Neural crest cell (in vitro differentiated cells): Measurements from ENCODE around the gene CLEC2L. TPM values are rescaled to one million over a fixed set of nuclear protein-coding genes. Genes with fewer than 3 reads are reported as not detected.
"Not testable (repeated sequence)": the region's sequence is repeated elsewhere in the genome, so short reads cannot be mapped to it uniquely, and the experiment has no call there.

Experiments used
- DNase-seq: peaks from one replicate; pipeline ENCODE4 v3.0.0; 2021; ENCODE audit warnings: low read depth, mixed read lengths, low spot score
- H3K27ac Mint-ChIP-seq: one replicate; pipeline ENCODE4 v1.8.0; 2021; ENCODE audit warnings: mild to moderate bottlenecking, mixed read lengths; ENCODE audit not compliant: unreplicated experiment
- H3K27me3 Mint-ChIP-seq: 2 replicates; pipeline ENCODE4 v1.8.0; 2021; ENCODE audit warnings: low read depth, mild to moderate bottlenecking, mixed read lengths
- H3K36me3 Mint-ChIP-seq: 2 replicates; pipeline ENCODE4 v1.8.0; 2021; ENCODE audit warnings: low read depth, mild to moderate bottlenecking, mixed read lengths
- H3K4me1 Mint-ChIP-seq: 2 replicates; pipeline ENCODE4 v1.8.0; 2021; ENCODE audit warnings: mixed read lengths
- H3K4me3 Mint-ChIP-seq: one replicate; pipeline ENCODE4 v1.8.0; 2021; ENCODE audit warnings: mild to moderate bottlenecking, mixed read lengths
- H3K9me3 Mint-ChIP-seq: 2 replicates; pipeline ENCODE4 v1.8.0; 2021; ENCODE audit warnings: mixed read lengths
- CTCF ChIP-seq: fragments of 200-600 bp; sonication (generic); conservative IDR thresholded peaks from 2 replicates; pipeline ENCODE4 v1.5.0; 2021; ENCODE audit warnings: antibody characterized with exemption, mild to moderate bottlenecking
- total RNA-seq: library from RNA; stranded (reverse); gene quantifications from 2 replicates; pipeline ENCODE4 v1.2.1, GENCODE V29; 2021

CLEC2L gene
- total RNA-seq, 1 donor from 2014 or later, result 0.65 TPM

GRCh38 chr7:139544645-139545044 is 21.2 kb downstream of the CLEC2L start:
- Mint-ChIP-seq H3K27ac (no peak overlapping the region), H3K27me3 (no peaks in the 10 kb centered on the region), H3K9me3 (no peaks in the 10 kb centered on the region), H3K4me3 (no peak overlapping the region), H3K4me1 (no peaks in the 10 kb centered on the region), H3K36me3 (no peaks in the 10 kb centered on the region)
- TF ChIP-seq CTCF, result no peak
- DNase-seq, result no peak

GRCh38 chr7:139548302-139549028 is 25.0 kb downstream of the CLEC2L start:
- Mint-ChIP-seq H3K4me1 (peaks cover 2% of the 10 kb centered on the region), H3K27ac (no peak overlapping the region), H3K27me3 (no peaks in the 10 kb centered on the region), H3K4me3 (no peak overlapping the region), H3K36me3 (no peaks in the 10 kb centered on the region), H3K9me3 (no peaks in the 10 kb centered on the region)
- no peak for TF ChIP-seq CTCF
- DNase-seq, result no peak

- H3K4me1 Mint-ChIP-seq, H3K4me3 Mint-ChIP-seq, H3K27me3 Mint-ChIP-seq, H3K9me3 Mint-ChIP-seq, H3K36me3 Mint-ChIP-seq, DNase-seq, H3K27ac Mint-ChIP-seq: not testable (repeated sequence)
Measured at GRCh38 chr7:139553991-139554700, 30.7 kb downstream of the CLEC2L start.

GRCh38 chr7:139557857-139558581 is 34.5 kb downstream of the CLEC2L start:
- no peak overlapping the region for H3K4me3 Mint-ChIP-seq

GRCh38 chr7:139559364-139560105 is 36.0 kb downstream of the CLEC2L start:
- peaks cover 6% of the 10 kb centered on the region for H3K9me3 Mint-ChIP-seq
- no peak overlapping the region for H3K4me3 Mint-ChIP-seq
- H3K36me3 Mint-ChIP-seq, result peaks cover 10% of the 10 kb centered on the region
- peak overlapping the region; percentile 24 for H3K27ac Mint-ChIP-seq
- H3K4me1 Mint-ChIP-seq, result no peaks in the 10 kb centered on the region
- peaks cover 6% of the 10 kb centered on the region for H3K27me3 Mint-ChIP-seq
- no peak for TF ChIP-seq CTCF
- DNase-seq, result no peak

More at GRCh38 chr7:139557857-139558581, 34.5 kb downstream of the CLEC2L start:
- DNase-seq, result no peak
- H3K36me3 Mint-ChIP-seq, result peaks cover 10% of the 10 kb centered on the region
- no peak for TF ChIP-seq CTCF
- no peak overlapping the region for H3K27ac Mint-ChIP-seq
- peaks cover 4% of the 10 kb centered on the region for H3K4me1 Mint-ChIP-seq
- H3K27me3 Mint-ChIP-seq, result peaks cover 6% of the 10 kb centered on the region
- peaks cover 6% of the 10 kb centered on the region for H3K9me3 Mint-ChIP-seq
